Cardiac fibroblast (primary cell): ENCODE data around the gene ANKRD31.

Source experiments
- DNase-seq, 2 donors: peaks; one replicate each; pipeline versions ENCODE4 v3.0.0 to v3.0.0-alpha.2; 2010; ENCODE audit warnings: low read depth in 2 of 2
- H3K4me3 ChIP-seq, 2 donors: replicated peaks in 1 of 2; 1 replicate in 1 of 2; 2 replicates in 1 of 2; pipeline ENCODE4 v1.5.1; 2011; ENCODE audit warnings: low read depth in 2 of 2, low read length in 2 of 2, mild to moderate bottlenecking in 2 of 2, moderate library complexity in 1 of 2
- TF ChIP-seq, protein P1 (sequence below): IDR thresholded peaks from one replicate; pipeline ENCODE4 v1.5.1; 2011; ENCODE audit warnings: low read depth, mild to moderate bottlenecking, low read length, inconsistent platforms

The ANKRD31 gene

GRCh38 chr5:75034137-75034739 is 202.4 kb downstream of the ANKRD31 start:
- TF ChIP-seq, protein P1, sequence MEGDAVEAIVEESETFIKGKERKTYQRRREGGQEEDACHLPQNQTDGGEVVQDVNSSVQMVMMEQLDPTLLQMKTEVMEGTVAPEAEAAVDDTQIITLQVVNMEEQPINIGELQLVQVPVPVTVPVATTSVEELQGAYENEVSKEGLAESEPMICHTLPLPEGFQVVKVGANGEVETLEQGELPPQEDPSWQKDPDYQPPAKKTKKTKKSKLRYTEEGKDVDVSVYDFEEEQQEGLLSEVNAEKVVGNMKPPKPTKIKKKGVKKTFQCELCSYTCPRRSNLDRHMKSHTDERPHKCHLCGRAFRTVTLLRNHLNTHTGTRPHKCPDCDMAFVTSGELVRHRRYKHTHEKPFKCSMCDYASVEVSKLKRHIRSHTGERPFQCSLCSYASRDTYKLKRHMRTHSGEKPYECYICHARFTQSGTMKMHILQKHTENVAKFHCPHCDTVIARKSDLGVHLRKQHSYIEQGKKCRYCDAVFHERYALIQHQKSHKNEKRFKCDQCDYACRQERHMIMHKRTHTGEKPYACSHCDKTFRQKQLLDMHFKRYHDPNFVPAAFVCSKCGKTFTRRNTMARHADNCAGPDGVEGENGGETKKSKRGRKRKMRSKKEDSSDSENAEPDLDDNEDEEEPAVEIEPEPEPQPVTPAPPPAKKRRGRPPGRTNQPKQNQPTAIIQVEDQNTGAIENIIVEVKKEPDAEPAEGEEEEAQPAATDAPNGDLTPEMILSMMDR = no peak
- no peak overlapping the region for H3K4me3 ChIP-seq
- DNase-seq = no peak

GRCh38 chr5:75031366-75031765 is 205.3 kb downstream of the ANKRD31 start:
- TF ChIP-seq, protein P1 = no peak
- no peak overlapping the region for H3K4me3 ChIP-seq
- no peak for DNase-seq

- H3K4me3 ChIP-seq = no peak overlapping the region
- TF ChIP-seq, protein P1 = no peak
- DNase-seq = no peak
Observed at GRCh38 chr5:75028090-75028489, 208.6 kb downstream of the ANKRD31 start.

DNA sequence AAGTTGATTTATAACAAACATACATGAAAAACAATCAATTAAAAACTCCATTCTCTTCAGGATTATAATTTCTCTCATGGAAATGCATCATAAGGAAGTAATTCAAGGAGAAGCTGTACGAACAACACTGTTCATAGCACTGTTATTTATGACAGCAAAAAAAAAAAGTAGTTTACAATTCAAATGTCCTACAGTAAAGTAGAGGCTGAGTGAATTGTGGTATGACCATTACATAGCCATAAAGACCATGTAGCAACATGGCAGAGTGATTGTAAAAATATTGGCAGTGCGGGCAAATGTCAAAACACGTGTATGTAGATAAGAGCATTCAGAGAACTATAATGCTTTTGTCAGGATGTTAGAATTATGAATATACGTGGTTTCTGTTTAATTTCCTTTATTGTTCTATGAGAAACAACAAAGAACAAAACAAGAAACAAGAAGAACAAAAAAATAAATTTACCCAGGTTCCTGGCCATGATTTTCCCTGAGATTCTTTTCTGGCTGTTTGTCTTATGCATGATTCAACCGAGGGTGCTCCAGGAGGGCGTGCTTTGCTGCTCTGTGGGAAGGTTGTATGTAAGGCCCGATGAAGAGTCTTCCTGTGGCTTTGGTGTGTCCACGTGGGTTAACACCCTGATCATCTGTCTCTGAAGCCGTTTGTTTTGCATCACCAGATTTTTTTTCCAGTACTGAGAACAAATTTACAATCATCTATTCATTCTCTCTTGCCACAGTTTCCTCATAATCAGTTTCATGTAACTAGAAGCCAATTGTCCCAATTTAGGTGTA is 213.1 kb downstream of the ANKRD31 start:
- DNase-seq = no peak
- no peak overlapping the region for H3K4me3 ChIP-seq
- TF ChIP-seq, protein P1 = no peak

- no peak overlapping the region for H3K4me3 ChIP-seq
- TF ChIP-seq, protein P1 = no peak
- DNase-seq = no peak
Observed at GRCh38 chr5:75021800-75022199, 214.9 kb downstream of the ANKRD31 start.

GRCh38 chr5:75021219-75021618 is 215.5 kb downstream of the ANKRD31 start:
- no peak for DNase-seq
- H3K4me3 ChIP-seq = no peak overlapping the region
- TF ChIP-seq, protein P1 = no peak
